ENCODE data around the gene FSD1L. TPM values are rescaled to one million over a fixed set of nuclear protein-coding genes. Genes with fewer than 3 reads are reported as not detected.
A peak's percentile ranks its signal among the peaks of the same experiment; 100 is the strongest.

Gene FSD1L
- total RNA-seq, 1 donor from 2014 or later = 3.2 TPM

GRCh38 chr9:105441616-105442160, 6.1 kb upstream of the FSD1L start:
- Mint-ChIP-seq H3K4me3 (ENCODE audit: low read depth) (no peak overlapping the region), H3K9me3 (no peaks in the 10 kb centered on the region), H3K27ac (no peak overlapping the region), H3K27me3 (ENCODE audit: low read depth) (peaks cover 4% of the 10 kb centered on the region), H3K4me1 (ENCODE audit: low read depth) (peaks cover 2% of the 10 kb centered on the region), H3K36me3 (ENCODE audit: low read depth) (no peaks in the 10 kb centered on the region)
- intact Hi-C loops (cut with micrococcal nuclease) = loop anchor here (10.0 kb wide), 1 partner anchor 253 kb away; the partner anchor contains the start of gene TMEM38B
- no peak for DNase-seq (ENCODE audit: low spot score)

GRCh38 chr9:105443121-105443520, 4.7 kb upstream of the FSD1L start:
- DNase-seq (ENCODE audit: low spot score) = no peak
- H3K36me3 Mint-ChIP-seq (ENCODE audit: low read depth) = no peaks in the 10 kb centered on the region
- H3K4me1 Mint-ChIP-seq (ENCODE audit: low read depth) = peaks cover 4% of the 10 kb centered on the region
- no peak overlapping the region for H3K27ac Mint-ChIP-seq
- no peaks in the 10 kb centered on the region for H3K9me3 Mint-ChIP-seq
- H3K27me3 Mint-ChIP-seq (ENCODE audit: low read depth) = peaks cover 4% of the 10 kb centered on the region
- no peak overlapping the region for H3K4me3 Mint-ChIP-seq (ENCODE audit: low read depth)
- intact Hi-C loops (cut with micrococcal nuclease) = loop anchor here (10.0 kb wide), 1 partner anchor 252 kb away; the partner anchor contains the start of gene TMEM38B

- Mint-ChIP-seq H3K4me1 (ENCODE audit: low read depth) (peaks cover 10% of the 10 kb centered on the region), H3K36me3 (ENCODE audit: low read depth) (no peaks in the 10 kb centered on the region), H3K27ac (no peak overlapping the region), H3K9me3 (no peaks in the 10 kb centered on the region), H3K27me3 (ENCODE audit: low read depth) (peaks cover 10% of the 10 kb centered on the region), H3K4me3 (ENCODE audit: low read depth) (no peak overlapping the region)
- intact Hi-C loops (cut with micrococcal nuclease) = loop anchor here (10.0 kb wide), 1 partner anchor 251 kb away; the partner anchor contains the start of gene TMEM38B
- no peak for DNase-seq (ENCODE audit: low spot score)
These were observed 3.7 kb upstream of the FSD1L start for GRCh38 chr9:105444130-105444529.

- no peaks in the 10 kb centered on the region for H3K36me3 Mint-ChIP-seq (ENCODE audit: low read depth)
- no peak overlapping the region for H3K27ac Mint-ChIP-seq
- no peak for DNase-seq (ENCODE audit: low spot score)
- H3K4me1 Mint-ChIP-seq (ENCODE audit: low read depth) = peaks cover 15% of the 10 kb centered on the region
- peaks cover 18% of the 10 kb centered on the region for H3K27me3 Mint-ChIP-seq (ENCODE audit: low read depth)
- no peak overlapping the region for H3K4me3 Mint-ChIP-seq (ENCODE audit: low read depth)
- intact Hi-C loops (cut with micrococcal nuclease) = loop anchor here (5.0 to 10.0 kb wide), 2 partner anchors 112 to 249 kb away; partner anchors contain the start of genes FKTN and TMEM38B
- no peaks in the 10 kb centered on the region for H3K9me3 Mint-ChIP-seq
These were observed 2.5 kb upstream of the FSD1L start for GRCh38 chr9:105445203-105445881.

- intact Hi-C loops (cut with micrococcal nuclease) = loop anchor here (5.0 to 10.0 kb wide), 2 partner anchors 110 to 247 kb away; partner anchors contain the start of genes FKTN and TMEM38B
- Mint-ChIP-seq H3K27me3 (ENCODE audit: low read depth) (peaks cover 18% of the 10 kb centered on the region), H3K9me3 (no peaks in the 10 kb centered on the region), H3K4me3 (ENCODE audit: low read depth) (peak overlapping the region; percentile 76), H3K4me1 (ENCODE audit: low read depth) (peaks cover 15% of the 10 kb centered on the region), H3K27ac (no peak overlapping the region), H3K36me3 (ENCODE audit: low read depth) (no peaks in the 10 kb centered on the region)
- DNase-seq (ENCODE audit: low spot score) = no peak
These were observed 434 bp upstream of the FSD1L start for GRCh38 chr9:105447386-105447813.

GRCh38 chr9:105449081-105449480, 1.2 kb downstream of the FSD1L start:
- H3K4me1 Mint-ChIP-seq (ENCODE audit: low read depth) = peaks cover 17% of the 10 kb centered on the region
- no peaks in the 10 kb centered on the region for H3K36me3 Mint-ChIP-seq (ENCODE audit: low read depth)
- no peaks in the 10 kb centered on the region for H3K9me3 Mint-ChIP-seq
- intact Hi-C loops (cut with micrococcal nuclease) = loop anchor here (5.0 to 10.0 kb wide), 2 partner anchors 108 to 246 kb away; partner anchors contain the start of genes FKTN and TMEM38B
- peaks cover 18% of the 10 kb centered on the region for H3K27me3 Mint-ChIP-seq (ENCODE audit: low read depth)
- no peak overlapping the region for H3K27ac Mint-ChIP-seq
- no peak for DNase-seq (ENCODE audit: low spot score)
- H3K4me3 Mint-ChIP-seq (ENCODE audit: low read depth) = peak overlapping the region; percentile 83

- no peak overlapping the region for H3K4me3 Mint-ChIP-seq (ENCODE audit: low read depth)
- no peak overlapping the region for H3K27ac Mint-ChIP-seq
- peaks cover 17% of the 10 kb centered on the region for H3K4me1 Mint-ChIP-seq (ENCODE audit: low read depth)
- peaks cover 3% of the 10 kb centered on the region for H3K9me3 Mint-ChIP-seq
- no peak for DNase-seq (ENCODE audit: low spot score)
- intact Hi-C loops (cut with micrococcal nuclease) = no loop called here
- H3K36me3 Mint-ChIP-seq (ENCODE audit: low read depth) = no peaks in the 10 kb centered on the region
- peaks cover 21% of the 10 kb centered on the region for H3K27me3 Mint-ChIP-seq (ENCODE audit: low read depth)
These were observed 4.4 kb downstream of the FSD1L start for GRCh38 chr9:105452185-105452584.

- intact Hi-C loops (cut with micrococcal nuclease) = no loop called here
- no peak for DNase-seq (ENCODE audit: low spot score)
- Mint-ChIP-seq H3K4me1 (ENCODE audit: low read depth) (peaks cover 2% of the 10 kb centered on the region), H3K27ac (no peak overlapping the region), H3K36me3 (ENCODE audit: low read depth) (peaks cover 7% of the 10 kb centered on the region), H3K4me3 (ENCODE audit: low read depth) (no peak overlapping the region), H3K9me3 (peaks cover 16% of the 10 kb centered on the region), H3K27me3 (ENCODE audit: low read depth) (peaks cover 6% of the 10 kb centered on the region)
These were observed 8.1 kb downstream of the FSD1L start for GRCh38 chr9:105455836-105456475.

GRCh38 chr9:105457560-105458294, 9.9 kb downstream of the FSD1L start:
- Mint-ChIP-seq H3K36me3 (ENCODE audit: low read depth) (peaks cover 7% of the 10 kb centered on the region), H3K9me3 (peaks cover 16% of the 10 kb centered on the region), H3K4me1 (ENCODE audit: low read depth) (no peaks in the 10 kb centered on the region), H3K4me3 (ENCODE audit: low read depth) (no peak overlapping the region), H3K27ac (no peak overlapping the region), H3K27me3 (ENCODE audit: low read depth) (peaks cover 4% of the 10 kb centered on the region)
- intact Hi-C loops (cut with micrococcal nuclease) = no loop called here
- DNase-seq (ENCODE audit: low spot score) = no peak

GRCh38 chr9:105458404-105458803, 10.6 kb downstream of the FSD1L start:
- Mint-ChIP-seq H3K9me3 (peaks cover 16% of the 10 kb centered on the region), H3K27me3 (ENCODE audit: low read depth) (peaks cover 4% of the 10 kb centered on the region), H3K4me1 (ENCODE audit: low read depth) (no peaks in the 10 kb centered on the region), H3K27ac (no peak overlapping the region), H3K36me3 (ENCODE audit: low read depth) (peaks cover 7% of the 10 kb centered on the region), H3K4me3 (ENCODE audit: low read depth) (no peak overlapping the region)
- DNase-seq (ENCODE audit: low spot score) = no peak
- intact Hi-C loops (cut with micrococcal nuclease) = no loop called here

- H3K4me3 Mint-ChIP-seq (ENCODE audit: low read depth) = no peak overlapping the region
- peaks cover 4% of the 10 kb centered on the region for H3K27me3 Mint-ChIP-seq (ENCODE audit: low read depth)
- intact Hi-C loops (cut with micrococcal nuclease) = no loop called here
- H3K27ac Mint-ChIP-seq = no peak overlapping the region
- DNase-seq (ENCODE audit: low spot score) = no peak
- peaks cover 16% of the 10 kb centered on the region for H3K9me3 Mint-ChIP-seq
- H3K4me1 Mint-ChIP-seq (ENCODE audit: low read depth) = no peaks in the 10 kb centered on the region
- H3K36me3 Mint-ChIP-seq (ENCODE audit: low read depth) = peaks cover 7% of the 10 kb centered on the region
These were observed 11.5 kb downstream of the FSD1L start for GRCh38 chr9:105459336-105459735.

- intact Hi-C loops (cut with micrococcal nuclease) = no loop called here
- Mint-ChIP-seq H3K4me1 (ENCODE audit: low read depth) (no peaks in the 10 kb centered on the region), H3K36me3 (ENCODE audit: low read depth) (peaks cover 12% of the 10 kb centered on the region), H3K27ac (no peak overlapping the region), H3K27me3 (ENCODE audit: low read depth) (no peaks in the 10 kb centered on the region), H3K9me3 (no peaks in the 10 kb centered on the region), H3K4me3 (ENCODE audit: low read depth) (no peak overlapping the region)
- DNase-seq (ENCODE audit: low spot score) = no peak
These were observed 19.1 kb downstream of the FSD1L start for GRCh38 chr9:105466898-105467455.

All from activated T-helper 2 cell treated with anti-CD3 and anti-CD28 coated beads, Interferon-gamma antibody, Interleukin-2, Interleukin-4, amounts not matched to agents 10 μg/mL and 5 μg/mL and 100 μg/mL, durations not matched to agents 14 hours and 24 hours and 36 hours (primary cell).